ENCODE measurements around the gene IQSEC3. TPM values are rescaled to one million over a fixed set of nuclear protein-coding genes. Genes with fewer than 3 reads are reported as not detected.

Gene IQSEC3
- total and polyA plus RNA-seq, 2 experiments from 2014 or later = 0.70 to 2.7 TPM

DNA sequence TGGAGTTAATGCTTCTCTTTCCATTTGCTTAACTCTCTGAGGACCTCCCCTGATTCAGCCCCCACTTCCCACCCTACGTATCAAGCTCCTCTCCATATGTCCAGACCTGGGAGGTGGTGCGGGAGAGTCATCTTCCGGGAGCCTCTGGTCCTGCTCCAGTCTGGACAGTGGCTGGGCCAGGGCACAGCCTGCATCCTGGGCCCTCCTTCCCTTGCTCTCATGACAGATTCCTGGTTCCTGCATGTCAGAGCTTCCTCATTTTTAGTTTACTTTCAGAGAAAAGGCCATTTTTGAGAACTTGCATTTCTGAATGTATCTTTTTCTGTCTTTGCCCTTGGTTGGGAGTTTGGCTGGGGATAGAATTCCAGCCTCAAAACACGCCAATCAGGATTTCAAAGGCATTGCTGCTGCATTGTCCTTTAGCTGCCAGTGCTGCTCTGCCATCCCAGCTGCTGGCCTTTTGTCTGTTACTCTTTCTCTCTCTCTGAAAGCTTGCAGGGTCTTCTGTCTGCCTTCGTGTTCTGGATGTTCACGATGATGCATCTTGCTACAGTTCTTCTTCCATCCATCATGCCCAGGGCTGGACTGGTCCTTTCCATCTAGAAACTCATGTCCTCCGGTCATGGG lies 92.7 kb downstream of the IQSEC3 start:
- no peak overlapping the region for H3K27ac ChIP-seq
- H4K20me1 ChIP-seq (ENCODE audit: insufficient read depth, poor library complexity, severe bottlenecking) = no peaks in the 10 kb centered on the region
- no peaks in the 10 kb centered on the region for H3K79me2 ChIP-seq
- TF ChIP-seq EZH2 (IDR thresholded peaks at IDR 0.05; ENCODE audit: borderline replicate concordance) (no peak), EZH2phosphoT487 (IDR thresholded peaks at IDR 0.05; ENCODE audit: low read depth, severe bottlenecking, unreplicated experiment) (no peak)
- TF ChIP-seq, protein P1, sequence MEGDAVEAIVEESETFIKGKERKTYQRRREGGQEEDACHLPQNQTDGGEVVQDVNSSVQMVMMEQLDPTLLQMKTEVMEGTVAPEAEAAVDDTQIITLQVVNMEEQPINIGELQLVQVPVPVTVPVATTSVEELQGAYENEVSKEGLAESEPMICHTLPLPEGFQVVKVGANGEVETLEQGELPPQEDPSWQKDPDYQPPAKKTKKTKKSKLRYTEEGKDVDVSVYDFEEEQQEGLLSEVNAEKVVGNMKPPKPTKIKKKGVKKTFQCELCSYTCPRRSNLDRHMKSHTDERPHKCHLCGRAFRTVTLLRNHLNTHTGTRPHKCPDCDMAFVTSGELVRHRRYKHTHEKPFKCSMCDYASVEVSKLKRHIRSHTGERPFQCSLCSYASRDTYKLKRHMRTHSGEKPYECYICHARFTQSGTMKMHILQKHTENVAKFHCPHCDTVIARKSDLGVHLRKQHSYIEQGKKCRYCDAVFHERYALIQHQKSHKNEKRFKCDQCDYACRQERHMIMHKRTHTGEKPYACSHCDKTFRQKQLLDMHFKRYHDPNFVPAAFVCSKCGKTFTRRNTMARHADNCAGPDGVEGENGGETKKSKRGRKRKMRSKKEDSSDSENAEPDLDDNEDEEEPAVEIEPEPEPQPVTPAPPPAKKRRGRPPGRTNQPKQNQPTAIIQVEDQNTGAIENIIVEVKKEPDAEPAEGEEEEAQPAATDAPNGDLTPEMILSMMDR (IDR thresholded peaks at IDR 0.05; ENCODE audit: poor library complexity) = no peak
- no peaks in the 10 kb centered on the region for H3K9me3 ChIP-seq (ENCODE audit: low read depth)
- H3K27me3 ChIP-seq = no peaks in the 10 kb centered on the region
- H3K4me2 ChIP-seq = no peak overlapping the region
- no peak overlapping the region for H2AFZ ChIP-seq
- peaks cover 4% of the 10 kb centered on the region for H3K4me1 ChIP-seq (ENCODE audit: insufficient read depth)
- H3K4me3 ChIP-seq = no peak overlapping the region
- no peaks in the 10 kb centered on the region for H3K9me2 ChIP-seq (replicated peaks; ENCODE audit: insufficient read depth)
- 65% methylated on average over 7 of the region's 7 CpGs for WGBS (ENCODE audit: low lambda C conversion rate, missing lambda C conversion rate)
- H3K36me3 ChIP-seq (replicated peaks; ENCODE audit: insufficient read depth, low read depth) = no peaks in the 10 kb centered on the region
- no peak for DNase-seq (ENCODE audit: low spot score)

DNA sequence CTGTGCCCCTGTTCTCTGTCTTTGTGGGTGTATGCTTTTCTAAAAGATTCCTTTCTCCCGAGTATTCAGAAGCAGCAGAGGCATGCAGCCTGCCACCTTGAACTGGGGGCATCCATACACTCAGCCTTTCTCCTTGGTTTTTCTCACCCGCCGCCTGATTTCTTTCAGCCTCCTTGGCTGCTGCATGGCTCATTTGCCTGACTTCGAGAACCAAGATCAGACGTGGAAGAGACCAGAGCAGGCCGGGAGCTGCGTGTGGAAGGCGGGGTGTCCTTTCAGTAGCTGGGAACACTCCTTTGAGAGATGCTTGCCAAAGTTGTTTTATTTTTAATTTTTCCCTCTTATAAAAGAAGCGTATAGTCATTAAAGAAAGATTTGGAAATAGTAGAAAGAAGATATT lies 94.3 kb downstream of the IQSEC3 start:
- no peaks in the 10 kb centered on the region for H4K20me1 ChIP-seq (ENCODE audit: insufficient read depth, poor library complexity, severe bottlenecking)
- no peaks in the 10 kb centered on the region for H3K27me3 ChIP-seq
- H3K27ac ChIP-seq = no peak overlapping the region
- no peak overlapping the region for H3K4me2 ChIP-seq
- peaks cover 10% of the 10 kb centered on the region for H3K4me1 ChIP-seq (ENCODE audit: insufficient read depth)
- WGBS (ENCODE audit: low lambda C conversion rate, missing lambda C conversion rate) = 81% methylated on average over 9 of the region's 9 CpGs
- no peaks in the 10 kb centered on the region for H3K36me3 ChIP-seq (replicated peaks; ENCODE audit: insufficient read depth, low read depth)
- no peaks in the 10 kb centered on the region for H3K9me2 ChIP-seq (replicated peaks; ENCODE audit: insufficient read depth)
- no peaks in the 10 kb centered on the region for H3K79me2 ChIP-seq
- H2AFZ ChIP-seq = no peak overlapping the region
- no peaks in the 10 kb centered on the region for H3K9me3 ChIP-seq (ENCODE audit: low read depth)
- TF ChIP-seq, protein P1 (IDR thresholded peaks at IDR 0.05; ENCODE audit: poor library complexity) = no peak
- TF ChIP-seq EZH2phosphoT487 (IDR thresholded peaks at IDR 0.05; ENCODE audit: low read depth, severe bottlenecking, unreplicated experiment) (no peak), EZH2 (IDR thresholded peaks at IDR 0.05; ENCODE audit: borderline replicate concordance) (no peak)
- no peak overlapping the region for H3K4me3 ChIP-seq
- no peak for DNase-seq (ENCODE audit: low spot score)

- peaks cover 17% of the 10 kb centered on the region for H3K4me1 ChIP-seq (ENCODE audit: insufficient read depth)
- no peaks in the 10 kb centered on the region for H3K79me2 ChIP-seq
- H3K36me3 ChIP-seq (replicated peaks; ENCODE audit: insufficient read depth, low read depth) = no peaks in the 10 kb centered on the region
- H2AFZ ChIP-seq = no peak overlapping the region
- no peaks in the 10 kb centered on the region for H3K9me2 ChIP-seq (replicated peaks; ENCODE audit: insufficient read depth)
- H3K27me3 ChIP-seq = no peaks in the 10 kb centered on the region
- no peaks in the 10 kb centered on the region for H4K20me1 ChIP-seq (ENCODE audit: insufficient read depth, poor library complexity, severe bottlenecking)
- H3K4me2 ChIP-seq = no peak overlapping the region
- TF ChIP-seq, protein P1 (IDR thresholded peaks at IDR 0.05; ENCODE audit: poor library complexity) = no peak
- TF ChIP-seq EZH2phosphoT487 (IDR thresholded peaks at IDR 0.05; ENCODE audit: low read depth, severe bottlenecking, unreplicated experiment) = no peak
- TF ChIP-seq EZH2 (IDR thresholded peaks at IDR 0.05; ENCODE audit: borderline replicate concordance) = no peak
- no peak overlapping the region for H3K4me3 ChIP-seq
- 93% methylated on average over 8 of the region's 8 CpGs for WGBS (ENCODE audit: low lambda C conversion rate, missing lambda C conversion rate)
- no peaks in the 10 kb centered on the region for H3K9me3 ChIP-seq (ENCODE audit: low read depth)
- H3K27ac ChIP-seq = no peak overlapping the region
- DNase-seq (ENCODE audit: low spot score) = no peak
These were observed 95.3 kb downstream of the IQSEC3 start for GRCh38 chr12:161823-162222.
